IPS-20b (cell line): ENCODE data around the gene SLC26A11.

Source experiments
- H3K27ac ChIP-seq: one replicate; pipeline ENCODE4 v1.5.1; 2013; ENCODE audit warnings: low read length
- H3K27me3 ChIP-seq: 2 replicates; pipeline ENCODE4 v1.6.1; 2013; ENCODE audit warnings: mild to moderate bottlenecking, low read length, inconsistent platforms; ENCODE audit not compliant: insufficient read depth
- H3K36me3 ChIP-seq: 2 replicates; pipeline ENCODE4 v1.6.1; 2013; ENCODE audit warnings: low read depth, mild to moderate bottlenecking, inconsistent platforms, low read length, moderate library complexity; ENCODE audit not compliant: insufficient read depth
- H3K4me1 ChIP-seq: 2 replicates; pipeline ENCODE4 v1.6.1; 2013; ENCODE audit warnings: mild to moderate bottlenecking, control low read depth, inconsistent platforms, low read length, moderate library complexity; ENCODE audit not compliant: insufficient read depth
- H3K4me3 ChIP-seq: 2 replicates; pipeline ENCODE4 v1.5.1; 2013; ENCODE audit warnings: mild to moderate bottlenecking, low read length, inconsistent platforms
- H3K9ac ChIP-seq: 2 replicates; pipeline ENCODE4 v1.6.1; 2013; ENCODE audit warnings: low read depth, mild to moderate bottlenecking, inconsistent platforms, low read length, moderate library complexity
- H3K9me3 ChIP-seq: 2 replicates; pipeline ENCODE4 v1.6.1; 2013; ENCODE audit warnings: mild to moderate bottlenecking, low read depth, low read length, inconsistent platforms; ENCODE audit not compliant: insufficient read depth

Gene SLC26A11

GRCh38 chr17:80184423-80184714 lies 35.9 kb upstream of the SLC26A11 start:
- Histone ChIP-seq H3K27ac (no peak overlapping the region), H3K4me3 (no peak overlapping the region), H3K36me3 (no peaks in the 10 kb centered on the region), H3K9ac (no peak overlapping the region), H3K4me1 (no peaks in the 10 kb centered on the region), H3K9me3 (no peaks in the 10 kb centered on the region), H3K27me3 (no peaks in the 10 kb centered on the region)

DNA sequence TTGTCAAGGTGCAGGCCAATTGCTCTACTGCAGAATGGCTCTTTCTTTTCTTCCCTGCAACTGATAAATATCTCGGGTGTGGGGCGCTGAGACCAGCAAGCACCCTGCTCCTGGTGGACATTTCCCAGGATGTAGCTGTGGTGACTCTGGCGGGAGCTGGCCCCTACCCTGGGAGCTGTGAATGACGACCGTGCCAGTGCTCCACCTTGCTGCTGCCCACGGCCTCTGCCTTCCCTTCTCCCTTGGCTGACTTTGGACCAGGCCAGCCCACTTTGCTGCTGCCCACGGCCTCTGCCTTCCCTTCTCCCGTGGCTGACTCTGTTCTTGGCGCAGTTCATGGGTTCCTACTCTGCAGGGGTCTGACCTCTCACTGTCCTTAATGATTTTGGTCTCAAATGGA lies 34.3 kb upstream of the SLC26A11 start:
- Histone ChIP-seq H3K4me1 (no peaks in the 10 kb centered on the region), H3K9ac (no peak overlapping the region), H3K27ac (no peak overlapping the region), H3K36me3 (no peaks in the 10 kb centered on the region), H3K9me3 (no peaks in the 10 kb centered on the region), H3K4me3 (no peak overlapping the region), H3K27me3 (no peaks in the 10 kb centered on the region)

DNA sequence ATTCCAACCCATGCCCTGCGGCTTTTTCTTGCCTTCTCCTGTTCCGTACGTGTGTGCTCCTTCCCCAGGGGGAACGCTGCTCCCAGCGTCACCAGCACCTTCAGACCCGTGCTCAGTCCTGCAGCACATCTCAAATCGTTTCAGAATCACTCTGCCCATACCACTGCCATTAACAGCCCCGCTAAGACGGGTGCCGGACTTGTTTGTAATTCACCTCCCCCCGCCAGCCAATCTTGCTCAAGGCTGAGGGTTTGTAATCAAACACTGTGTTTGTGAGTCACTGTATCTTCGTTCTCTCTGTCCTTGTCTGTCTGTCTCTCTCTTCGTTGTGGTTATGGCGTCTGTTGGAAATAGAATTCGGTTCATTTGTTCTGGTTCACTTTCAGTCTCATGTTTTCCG lies 33.1 kb upstream of the SLC26A11 start:
- Histone ChIP-seq H3K9ac (no peak overlapping the region), H3K4me3 (no peak overlapping the region), H3K27me3 (no peaks in the 10 kb centered on the region), H3K9me3 (no peaks in the 10 kb centered on the region), H3K4me1 (no peaks in the 10 kb centered on the region), H3K36me3 (no peaks in the 10 kb centered on the region), H3K27ac (no peak overlapping the region)

GRCh38 chr17:80187515-80187941 lies 32.7 kb upstream of the SLC26A11 start:
- Histone ChIP-seq H3K4me1 (no peaks in the 10 kb centered on the region), H3K4me3 (no peak overlapping the region), H3K36me3 (no peaks in the 10 kb centered on the region), H3K9me3 (no peaks in the 10 kb centered on the region), H3K27ac (no peak overlapping the region), H3K9ac (no peak overlapping the region), H3K27me3 (no peaks in the 10 kb centered on the region)

GRCh38 chr17:80189611-80190010 lies 30.6 kb upstream of the SLC26A11 start:
- no peaks in the 10 kb centered on the region for H3K27me3 ChIP-seq
- H3K4me1 ChIP-seq: no peaks in the 10 kb centered on the region
- H3K9me3 ChIP-seq: no peaks in the 10 kb centered on the region
- H3K9ac ChIP-seq: no peak overlapping the region
- H3K27ac ChIP-seq: no peak overlapping the region
- H3K4me3 ChIP-seq: no peak overlapping the region
- H3K36me3 ChIP-seq: no peaks in the 10 kb centered on the region

GRCh38 chr17:80190716-80191115 lies 29.5 kb upstream of the SLC26A11 start:
- no peaks in the 10 kb centered on the region for H3K9me3 ChIP-seq
- H3K27me3 ChIP-seq: no peaks in the 10 kb centered on the region
- no peak overlapping the region for H3K9ac ChIP-seq
- no peaks in the 10 kb centered on the region for H3K36me3 ChIP-seq
- no peak overlapping the region for H3K27ac ChIP-seq
- H3K4me3 ChIP-seq: no peak overlapping the region
- no peaks in the 10 kb centered on the region for H3K4me1 ChIP-seq

DNA sequence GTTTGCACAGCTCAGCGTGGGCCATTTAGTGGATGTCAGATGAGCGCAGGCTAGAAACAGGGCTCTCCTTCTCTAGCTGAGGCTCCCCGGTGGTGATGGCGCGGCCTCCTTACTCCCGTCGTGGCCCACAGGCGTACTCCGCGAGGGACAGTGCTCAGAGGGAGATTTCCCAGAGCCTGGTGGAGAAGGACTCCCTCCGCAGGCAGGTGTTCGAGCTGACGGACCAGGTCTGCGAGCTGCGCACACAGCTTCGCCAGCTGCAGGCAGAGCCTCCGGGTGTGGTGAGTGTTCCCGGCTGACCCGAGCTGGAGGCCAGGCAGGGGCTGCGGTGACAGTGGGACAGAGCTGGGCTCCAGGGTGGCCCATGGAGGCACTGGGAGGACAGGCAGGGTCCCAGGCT lies 29.0 kb upstream of the SLC26A11 start:
- H3K36me3 ChIP-seq: no peaks in the 10 kb centered on the region
- no peaks in the 10 kb centered on the region for H3K9me3 ChIP-seq
- no peak overlapping the region for H3K4me3 ChIP-seq
- no peaks in the 10 kb centered on the region for H3K27me3 ChIP-seq
- no peaks in the 10 kb centered on the region for H3K4me1 ChIP-seq
- H3K27ac ChIP-seq: no peak overlapping the region
- no peak overlapping the region for H3K9ac ChIP-seq

- no peaks in the 10 kb centered on the region for H3K9me3 ChIP-seq
These were observed 28.2 kb upstream of the SLC26A11 start for GRCh38 chr17:80191865-80192661.

GRCh38 chr17:80195141-80195540 lies 25.1 kb upstream of the SLC26A11 start:
- no peak overlapping the region for H3K4me3 ChIP-seq
- H3K36me3 ChIP-seq: no peaks in the 10 kb centered on the region
- no peak overlapping the region for H3K9ac ChIP-seq
- H3K27me3 ChIP-seq: no peaks in the 10 kb centered on the region
- H3K4me1 ChIP-seq: no peaks in the 10 kb centered on the region
- no peak overlapping the region for H3K27ac ChIP-seq
- no peaks in the 10 kb centered on the region for H3K9me3 ChIP-seq

More at GRCh38 chr17:80191865-80192661, 28.2 kb upstream of the SLC26A11 start:
- Histone ChIP-seq H3K4me1 (no peaks in the 10 kb centered on the region), H3K36me3 (no peaks in the 10 kb centered on the region), H3K4me3 (no peak overlapping the region), H3K27ac (no peak overlapping the region), H3K27me3 (no peaks in the 10 kb centered on the region), H3K9ac (no peak overlapping the region)

- H3K36me3 ChIP-seq: no peaks in the 10 kb centered on the region
- H3K27me3 ChIP-seq: no peaks in the 10 kb centered on the region
- H3K9me3 ChIP-seq: no peaks in the 10 kb centered on the region
- H3K9ac ChIP-seq: no peak overlapping the region
- no peaks in the 10 kb centered on the region for H3K4me1 ChIP-seq
- no peak overlapping the region for H3K4me3 ChIP-seq
- H3K27ac ChIP-seq: no peak overlapping the region
These were observed 24.3 kb upstream of the SLC26A11 start for GRCh38 chr17:80195671-80196529.

- Histone ChIP-seq H3K4me1 (no peaks in the 10 kb centered on the region), H3K27ac (no peak overlapping the region), H3K9ac (no peak overlapping the region), H3K4me3 (no peak overlapping the region), H3K9me3 (no peaks in the 10 kb centered on the region), H3K27me3 (no peaks in the 10 kb centered on the region), H3K36me3 (no peaks in the 10 kb centered on the region)
These were observed 23.6 kb upstream of the SLC26A11 start for GRCh38 chr17:80196652-80197051.

DNA sequence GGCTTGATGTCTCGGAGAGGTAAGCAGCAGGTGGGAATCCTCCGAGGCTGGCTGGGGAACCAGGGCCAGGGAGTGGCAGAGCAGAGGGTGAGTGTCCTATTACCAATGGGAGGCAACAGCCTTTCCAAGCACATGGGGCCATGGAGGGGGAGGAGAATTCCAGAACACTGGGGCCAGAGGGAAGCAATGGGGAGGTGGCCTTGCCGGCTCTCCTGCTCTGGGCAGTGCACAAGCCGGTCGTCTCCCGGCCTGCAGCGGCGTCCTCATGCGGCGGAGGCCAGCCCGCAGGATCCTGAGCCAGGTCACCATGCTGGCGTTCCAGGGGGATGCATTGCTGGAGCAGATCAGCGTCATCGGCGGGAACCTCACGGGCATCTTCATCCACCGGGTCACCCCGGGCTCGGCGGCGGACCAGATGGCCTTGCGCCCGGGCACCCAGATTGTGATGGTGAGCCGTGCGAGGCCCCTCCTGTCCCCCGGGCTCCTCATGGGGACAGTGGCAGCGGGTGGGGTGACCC lies 22.0 kb upstream of the SLC26A11 start:
- no peaks in the 10 kb centered on the region for H3K27me3 ChIP-seq
- no peak overlapping the region for H3K4me3 ChIP-seq
- H3K9me3 ChIP-seq: no peaks in the 10 kb centered on the region
- H3K36me3 ChIP-seq: no peaks in the 10 kb centered on the region
- H3K4me1 ChIP-seq: no peaks in the 10 kb centered on the region
- H3K27ac ChIP-seq: no peak overlapping the region
- H3K9ac ChIP-seq: no peak overlapping the region
